Subcutaneous adipose tissue (tissue), 4 donors: ENCODE results near the gene C4BPB. TPM values are rescaled to one million over a fixed set of nuclear protein-coding genes. Genes with fewer than 3 reads are reported as not detected.

ENCODE experiments used
- total RNA-seq, 4 donors: library from RNA; depleted of rRNA; stranded (reverse); fragments of >200 nt; gene quantifications; one replicate each; pipeline ENCODE4 v1.1.0, GENCODE V29; 2016

C4BPB gene
- total RNA-seq, 4 donors from 2014 or later, result 0.49 to 6.3 (median 2.2) TPM; not detected in 1

Other genes with a start within 250 kb of the C4BPB start
- gene IL20, start 223.2 kb upstream of the C4BPB start, total RNA-seq, result not detected
- not detected for gene IL24, start 191.4 kb upstream of the C4BPB start, total RNA-seq
- 10 to 100 TPM in 1 of 4 donors, 1 to 10 TPM in 3; 1.1 to 54.1 (median 4.3) TPM for gene FCMR, start 166.9 kb upstream of the C4BPB start, total RNA-seq
- 1 to 10 TPM in 1 of 4 donors, under 1 TPM in 3; 0.22 to 2.4 (median 0.61) TPM for gene PIGR, start 142.4 kb upstream of the C4BPB start, total RNA-seq
- not detected for gene FCAMR, start 118.4 kb upstream of the C4BPB start, total RNA-seq
- gene C1orf116, start 56.1 kb upstream of the C4BPB start, total RNA-seq, result under 1 TPM in 2 of 4 donors, not detected in 2; under 0.01 to 0.17 TPM
- 10 to 100 TPM in 1 of 4 donors, 1 to 10 TPM in 3; 6.0 to 11.9 (median 6.9) TPM for gene YOD1, start 37.7 kb upstream of the C4BPB start, total RNA-seq
- gene PFKFB2, start 35.6 kb upstream of the C4BPB start, total RNA-seq, result 1 to 10 TPM; 5.1 to 7.5 (median 5.8) TPM
- gene C4BPA, start 15.4 kb downstream of the C4BPB start, total RNA-seq, result not detected
- 100 to 1,000 TPM in 1 of 4 donors, 10 to 100 TPM in 3; 29.6 to 105 (median 74.4) TPM for gene CD55, start 232.8 kb downstream of the C4BPB start, total RNA-seq